ENCODE results near the gene NCOA7.

Gene NCOA7

DNA sequence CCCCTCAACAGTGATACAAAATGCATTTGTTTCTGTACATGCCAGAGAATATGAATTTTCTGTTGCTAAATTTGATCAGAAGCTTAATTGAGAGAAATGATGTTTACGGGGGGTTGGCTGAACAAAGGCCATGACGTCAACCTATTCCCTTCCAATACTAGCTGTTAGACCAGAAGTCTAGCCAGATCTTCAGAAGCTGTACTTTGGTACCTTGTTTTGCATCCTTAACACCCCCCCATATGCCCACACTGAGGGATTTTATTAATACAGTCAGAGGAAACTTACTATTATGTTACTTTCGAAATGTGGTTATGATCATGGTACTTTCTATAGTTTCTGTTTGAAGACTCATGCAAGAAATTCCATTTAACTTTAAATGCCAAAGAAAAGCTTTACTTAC is 3.1 kb downstream of the NCOA7 start:
- Histone ChIP-seq H3K4me1 (peaks cover 0 to 46% (median 24%) of the 10 kb centered on the region in 4 donors), H3K4me3 (no peak overlapping the region), H3K9me3 (no peaks in the 10 kb centered on the region), H3K36me3 (peaks cover 0 to 5% (median 0%) of the 10 kb centered on the region in 3 donors), H3K27ac (peak overlapping the region; percentile 35 to 96), H3K27me3 (no peaks in the 10 kb centered on the region)
- DNase-seq = no peak
- TF ChIP-seq, protein P1, sequence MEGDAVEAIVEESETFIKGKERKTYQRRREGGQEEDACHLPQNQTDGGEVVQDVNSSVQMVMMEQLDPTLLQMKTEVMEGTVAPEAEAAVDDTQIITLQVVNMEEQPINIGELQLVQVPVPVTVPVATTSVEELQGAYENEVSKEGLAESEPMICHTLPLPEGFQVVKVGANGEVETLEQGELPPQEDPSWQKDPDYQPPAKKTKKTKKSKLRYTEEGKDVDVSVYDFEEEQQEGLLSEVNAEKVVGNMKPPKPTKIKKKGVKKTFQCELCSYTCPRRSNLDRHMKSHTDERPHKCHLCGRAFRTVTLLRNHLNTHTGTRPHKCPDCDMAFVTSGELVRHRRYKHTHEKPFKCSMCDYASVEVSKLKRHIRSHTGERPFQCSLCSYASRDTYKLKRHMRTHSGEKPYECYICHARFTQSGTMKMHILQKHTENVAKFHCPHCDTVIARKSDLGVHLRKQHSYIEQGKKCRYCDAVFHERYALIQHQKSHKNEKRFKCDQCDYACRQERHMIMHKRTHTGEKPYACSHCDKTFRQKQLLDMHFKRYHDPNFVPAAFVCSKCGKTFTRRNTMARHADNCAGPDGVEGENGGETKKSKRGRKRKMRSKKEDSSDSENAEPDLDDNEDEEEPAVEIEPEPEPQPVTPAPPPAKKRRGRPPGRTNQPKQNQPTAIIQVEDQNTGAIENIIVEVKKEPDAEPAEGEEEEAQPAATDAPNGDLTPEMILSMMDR (IDR thresholded peaks at IDR 0.05) = no peak
- intact Hi-C loops (cut with DNase I; ENCODE audit: low total_unique reads) = loop anchor here (5.0 kb wide), 2 partner anchors 163 to 832 kb away; partner anchors contain the start of genes HINT3 and RNF217

DNA sequence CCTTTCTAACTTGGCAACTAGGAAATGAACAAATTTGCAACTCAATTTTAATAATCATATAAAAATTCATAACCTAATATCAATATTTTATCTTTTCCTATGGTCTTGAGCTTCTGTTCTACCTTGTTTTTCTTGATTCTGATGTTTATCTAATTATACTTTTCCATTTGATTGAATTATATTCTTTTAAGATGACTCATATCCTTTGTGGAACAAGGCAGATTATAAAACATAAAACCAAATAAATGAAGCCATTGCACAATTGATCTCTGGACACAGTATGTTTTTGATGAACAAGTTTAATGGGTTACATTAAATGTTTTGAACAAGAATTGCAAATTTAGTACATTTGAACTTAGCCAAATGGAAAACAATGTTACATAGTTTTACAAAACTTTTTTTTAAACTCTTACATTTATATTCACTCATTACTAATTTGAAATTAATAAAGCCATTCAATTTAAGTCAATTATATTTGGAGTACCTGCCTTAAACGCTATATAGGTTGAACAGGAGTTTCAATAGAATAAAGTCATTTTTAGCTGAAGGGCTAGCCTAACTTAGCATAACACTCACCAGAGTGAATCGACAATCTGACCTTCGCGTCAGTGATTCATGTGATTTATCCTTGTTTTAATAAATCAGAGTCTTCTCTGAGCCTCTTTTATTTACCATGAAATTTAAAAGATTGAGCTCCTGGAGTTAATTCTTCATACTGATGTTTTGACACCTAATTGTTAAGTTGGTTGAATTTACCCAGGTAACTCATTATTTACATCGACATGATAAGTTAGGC is 3.8 kb downstream of the NCOA7 start:
- intact Hi-C loops (cut with DNase I; ENCODE audit: low total_unique reads) = loop anchor here (5.0 kb wide), 2 partner anchors 163 to 832 kb away; partner anchors contain the start of genes HINT3 and RNF217

DNA sequence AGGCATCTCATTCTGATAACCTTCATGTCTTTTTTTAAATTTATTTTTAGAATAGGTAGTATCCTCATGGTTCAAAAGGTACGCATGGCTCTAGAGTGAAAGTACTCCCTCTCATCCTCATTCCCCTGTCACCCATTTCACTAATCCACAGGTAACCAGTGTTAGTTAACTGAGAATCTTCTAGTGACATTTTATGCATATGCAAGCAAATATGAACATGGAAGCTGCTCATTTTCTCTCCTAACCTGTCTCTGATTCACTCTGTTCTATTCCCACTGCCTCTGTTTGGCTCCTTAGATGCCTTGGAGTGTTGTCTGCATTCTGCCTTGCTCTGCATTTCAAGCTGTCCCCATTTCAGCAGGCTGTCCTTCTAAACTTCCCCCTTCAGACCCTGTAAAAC is 4.5 kb downstream of the NCOA7 start:
- no peak overlapping the region for H3K4me3 ChIP-seq
- H3K9me3 ChIP-seq = no peaks in the 10 kb centered on the region
- H3K36me3 ChIP-seq = peaks cover 0 to 5% (median 0%) of the 10 kb centered on the region in 3 donors
- DNase-seq = no peak
- no peak overlapping the region for H3K27ac ChIP-seq
- TF ChIP-seq, protein P1 (IDR thresholded peaks at IDR 0.05) = no peak
- H3K27me3 ChIP-seq = no peaks in the 10 kb centered on the region
- intact Hi-C loops (cut with DNase I; ENCODE audit: low total_unique reads) = no loop called here
- peaks cover 0 to 33% (median 12%) of the 10 kb centered on the region in 4 donors for H3K4me1 ChIP-seq

More for the DNA sequence above, 3.8 kb downstream of the NCOA7 start:
- DNase-seq = no peak
- TF ChIP-seq, protein P1 (IDR thresholded peaks at IDR 0.05) = no peak
- Histone ChIP-seq H3K4me1 (peaks cover 0 to 39% (median 18%) of the 10 kb centered on the region in 4 donors), H3K27me3 (no peaks in the 10 kb centered on the region), H3K36me3 (peaks cover 0 to 5% (median 0%) of the 10 kb centered on the region in 3 donors), H3K27ac (no peak overlapping the region), H3K9me3 (no peaks in the 10 kb centered on the region), H3K4me3 (no peak overlapping the region)

DNA sequence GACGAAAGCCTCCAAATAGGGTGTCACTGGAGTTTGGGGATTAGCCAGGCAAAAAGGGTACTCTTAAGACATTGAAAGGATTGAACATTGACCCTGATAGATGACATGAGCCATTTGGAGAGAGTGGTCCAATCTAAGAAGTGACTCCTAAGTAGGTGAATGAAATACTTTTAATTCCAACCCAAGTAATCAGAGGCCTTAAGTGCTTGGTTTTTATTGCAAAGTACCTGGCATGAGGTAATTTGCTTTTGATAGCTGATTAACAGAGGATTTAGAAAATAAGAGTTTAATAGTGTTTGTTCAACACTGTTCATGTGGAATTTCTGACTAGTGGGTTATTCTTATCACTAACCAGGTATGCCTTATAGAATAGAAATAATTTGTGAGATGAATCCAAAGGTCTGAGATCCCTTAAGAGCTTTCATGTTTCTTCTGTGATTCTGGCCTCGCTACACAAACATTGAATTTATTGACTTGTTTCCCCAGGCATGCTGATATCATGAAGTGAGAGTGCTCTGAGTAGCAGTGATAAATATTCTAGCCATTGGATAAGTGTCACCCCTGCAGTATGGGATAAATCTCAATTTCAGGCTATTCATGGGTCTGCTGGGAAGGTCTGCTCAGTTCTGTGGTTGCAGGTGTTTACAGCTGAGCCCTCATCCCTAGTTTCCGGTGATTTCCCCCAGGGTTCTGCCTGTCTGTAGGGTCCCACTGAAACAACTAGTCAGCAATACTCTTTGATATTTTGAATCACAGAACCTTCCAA is 6.5 kb downstream of the NCOA7 start:
- Histone ChIP-seq H3K4me1 (peaks cover 0 to 28% (median 12%) of the 10 kb centered on the region in 4 donors), H3K9me3 (no peaks in the 10 kb centered on the region), H3K27me3 (no peaks in the 10 kb centered on the region), H3K36me3 (peaks cover 0 to 5% (median 0%) of the 10 kb centered on the region in 3 donors), H3K27ac (no peak overlapping the region), H3K4me3 (no peak overlapping the region)
- no peak for DNase-seq
- TF ChIP-seq, protein P1 (IDR thresholded peaks at IDR 0.05) = no peak
- intact Hi-C loops (cut with DNase I; ENCODE audit: low total_unique reads) = no loop called here

DNA sequence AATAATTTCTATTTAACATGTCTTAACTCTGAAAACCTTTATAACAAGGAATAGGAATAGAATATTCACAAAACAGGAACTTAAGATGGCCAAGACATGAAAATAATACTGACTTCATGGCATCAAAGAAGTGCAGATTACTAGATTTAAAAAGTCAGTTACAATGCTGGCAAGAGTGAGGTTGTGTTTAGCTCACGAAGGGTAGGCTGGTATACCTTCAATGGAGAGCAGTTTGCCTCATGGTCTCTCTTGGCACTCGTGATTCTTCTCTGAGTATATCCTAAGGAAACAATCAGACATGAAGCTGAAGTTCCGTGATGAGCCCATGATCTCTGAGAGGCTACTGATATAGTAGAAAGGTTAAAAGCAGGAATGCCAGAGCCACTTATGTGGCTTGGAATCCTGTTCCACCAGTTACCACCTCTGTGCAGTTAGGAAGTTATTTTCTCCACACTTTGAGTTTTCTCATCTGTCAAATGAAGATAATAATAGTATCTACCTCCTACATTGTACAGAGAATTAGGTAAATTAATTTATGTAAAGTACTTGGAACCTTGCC is 7.2 kb downstream of the NCOA7 start:
- Histone ChIP-seq H3K4me3 (no peak overlapping the region), H3K9me3 (no peaks in the 10 kb centered on the region), H3K36me3 (peaks cover 0 to 5% (median 0%) of the 10 kb centered on the region in 3 donors), H3K4me1 (peaks cover 0 to 28% (median 8%) of the 10 kb centered on the region in 4 donors), H3K27me3 (no peaks in the 10 kb centered on the region), H3K27ac (no peak overlapping the region)
- no peak for DNase-seq
- TF ChIP-seq, protein P1 (IDR thresholded peaks at IDR 0.05) = no peak
- intact Hi-C loops (cut with DNase I; ENCODE audit: low total_unique reads) = no loop called here

All from tibial artery (tissue), 4 donors.